Upper lobe of left lung (tissue), 4 donors: Measurements from ENCODE around the gene SGPL1.

Source experiments
- CTCF ChIP-seq, 6 experiments: fragments of 450-650 bp in 4 of 6; fragments of 200-600 bp in 2 of 6; sonication (generic) in 2 of 6; IDR thresholded peaks; one replicate each; pipeline ENCODE4 v1.5.1; 2016 to 2019; ENCODE audit warnings: antibody characterized with exemption in 6 of 6
- POLR2A ChIP-seq, 4 donors: fragments of 450-650 bp; IDR thresholded peaks; one replicate each; pipeline ENCODE4 v1.5.1; 2016 to 2017; ENCODE audit warnings: antibody characterized with exemption in 4 of 4, mild to moderate bottlenecking in 2 of 4
- POLR2AphosphoS5 ChIP-seq, 2 donors: sonication (generic); formaldehyde crosslinking; IDR thresholded peaks; one replicate each; pipeline ENCODE4 v1.5.1; 2017; ENCODE audit warnings: antibody characterized with exemption in 2 of 2

DNA sequence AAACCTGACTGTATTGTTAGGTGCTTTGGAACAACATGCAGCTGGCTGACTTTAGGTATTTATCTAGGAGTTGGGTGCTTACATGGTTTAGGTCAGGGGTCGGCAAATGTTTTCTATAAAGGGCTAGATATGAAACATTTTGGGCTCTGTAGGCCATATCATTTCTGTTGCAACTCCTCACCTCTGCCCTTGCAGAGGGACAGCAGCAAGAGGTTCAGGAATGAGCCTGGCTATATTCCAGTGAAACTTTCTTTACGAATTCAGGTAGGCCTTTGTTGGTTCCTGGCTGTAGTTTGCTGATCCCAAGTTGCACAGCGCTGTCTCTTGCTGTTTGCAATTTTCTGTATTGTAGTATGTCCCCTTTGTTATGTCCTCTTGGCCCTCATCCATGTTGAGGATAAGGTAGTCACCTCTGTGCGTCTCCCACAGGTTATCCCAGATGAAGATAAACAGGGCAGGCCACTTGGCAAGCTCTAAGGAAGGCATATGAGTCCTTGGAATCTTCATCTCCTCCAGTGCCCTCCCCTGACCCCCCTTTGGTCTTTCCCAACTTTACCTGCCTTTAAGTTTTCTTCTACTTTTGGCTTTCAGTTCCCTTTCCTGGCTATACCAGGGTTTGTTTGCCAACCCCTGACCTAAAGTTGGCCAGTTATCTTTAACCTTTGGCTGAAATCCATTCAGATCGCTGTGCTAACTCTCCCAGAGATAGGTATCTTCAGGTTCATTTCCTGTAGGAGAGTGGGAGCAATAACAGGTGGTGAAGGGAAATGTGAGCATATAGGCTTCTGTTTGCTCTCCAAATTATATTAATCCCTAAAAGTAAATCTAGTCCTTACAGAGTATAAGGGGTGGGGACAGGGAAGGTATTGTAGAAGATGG lies 36.1 kb downstream of the SGPL1 start:
- no peak for TF ChIP-seq CTCF (IDR thresholded peaks at IDR 0.05)
- no peak for TF ChIP-seq POLR2AphosphoS5 (IDR thresholded peaks at IDR 0.05)
- no peak for TF ChIP-seq POLR2A (IDR thresholded peaks at IDR 0.05)
